Thymus (tissue), 11 donors: ENCODE measurements around the gene ZNF581. TPM values are rescaled to one million over a fixed set of nuclear protein-coding genes. Genes with fewer than 3 reads are reported as not detected.

Source experiments
- DNase-seq, 9 donors: peaks; one replicate each; pipeline ENCODE4 v3.0.0-alpha.2; 2013; ENCODE audit warnings: low spot score in 9 of 9, low read depth in 6 of 9, missing footprints in 1 of 9
- H3K27ac ChIP-seq, 2 donors: one replicate each; pipeline ENCODE4 v1.5.1; 2013; ENCODE audit warnings: control low read depth in 1 of 2, low read depth in 1 of 2, low read length in 1 of 2, mild to moderate bottlenecking in 1 of 2, moderate library complexity in 1 of 2
- H3K27me3 ChIP-seq, 2 donors: one replicate each; pipeline ENCODE4 v1.5.1; 2013; ENCODE audit warnings: low read length in 1 of 2; ENCODE audit not compliant: control insufficient read depth in 2 of 2, insufficient read depth in 1 of 2
- H3K36me3 ChIP-seq, 2 donors: one replicate each; pipeline ENCODE4 v1.5.1; 2013; ENCODE audit warnings: low read length in 1 of 2, mild to moderate bottlenecking in 1 of 2, moderate library complexity in 1 of 2; ENCODE audit not compliant: control insufficient read depth in 2 of 2, insufficient read depth in 2 of 2
- H3K4me1 ChIP-seq, 2 donors: one replicate each; pipeline ENCODE4 v1.5.1; 2013; ENCODE audit warnings: low read length in 2 of 2; ENCODE audit not compliant: control insufficient read depth in 2 of 2, insufficient read depth in 2 of 2
- H3K4me3 ChIP-seq, 2 donors: one replicate each; pipeline ENCODE4 v1.5.1; 2013; ENCODE audit warnings: low read length in 2 of 2, control low read depth in 1 of 2, mild to moderate bottlenecking in 1 of 2
- H3K9me3 ChIP-seq, 2 donors: one replicate each; pipeline ENCODE4 v1.5.1; 2013; ENCODE audit warnings: low read length in 1 of 2, mild to moderate bottlenecking in 1 of 2; ENCODE audit not compliant: control insufficient read depth in 2 of 2, insufficient read depth in 1 of 2
- WGBS: extraction: QIAGEN DNeasy Blood & Tissue Kit; methylation state at CpG from one replicate; pipeline ENCODE4 v1.1.7; 2013; 5-methylcytosine and 5-hydroxymethylcytosine counted together
- polyA plus RNA-seq: library from polyadenylated mRNA; stranded (reverse); fragments of 200-250 nt; gene quantifications from one replicate; pipeline ENCODE4 v1.2.3, GENCODE V29; 2013
- total RNA-seq: library from RNA; stranded (reverse); fragments of 120-200 nt; gene quantifications from one replicate; pipeline ENCODE4 v1.2.4, GENCODE V29; 2013
- donor health status: healthy.

The ZNF581 gene
- total and polyA plus RNA-seq, 2 donors = 19.0 to 22.9 TPM

GRCh38 chr19:55622242-55622969 lies 21.0 kb upstream of the ZNF581 start:
- no peak overlapping the region for H3K27ac ChIP-seq
- DNase-seq = no peak
- H3K36me3 ChIP-seq = peaks cover 10 to 17% of the 10 kb centered on the region in 2 donors
- no peaks in the 10 kb centered on the region for H3K9me3 ChIP-seq
- no peaks in the 10 kb centered on the region for H3K27me3 ChIP-seq
- H3K4me3 ChIP-seq = no peak overlapping the region
- 98% methylated on average over 40 of the region's 40 CpGs for WGBS
- peaks cover 13 to 39% of the 10 kb centered on the region in 2 donors for H3K4me1 ChIP-seq

GRCh38 chr19:55623130-55623529 lies 20.3 kb upstream of the ZNF581 start:
- Histone ChIP-seq H3K4me1 (peaks cover 13 to 39% of the 10 kb centered on the region in 2 donors), H3K9me3 (no peaks in the 10 kb centered on the region), H3K4me3 (no peak overlapping the region), H3K27me3 (no peaks in the 10 kb centered on the region), H3K36me3 (peaks cover 7 to 12% of the 10 kb centered on the region in 2 donors), H3K27ac (no peak overlapping the region)
- WGBS = 98% methylated on average over 7 of the region's 7 CpGs
- no peak for DNase-seq

- peak overlapping the region in 1 of 2 donors; percentile 33 for H3K27ac ChIP-seq
- no peaks in the 10 kb centered on the region for H3K9me3 ChIP-seq
- H3K27me3 ChIP-seq = no peaks in the 10 kb centered on the region
- DNase-seq = no peak
- WGBS = 96% methylated on average over 7 of the region's 7 CpGs
- H3K4me1 ChIP-seq = peaks cover 13 to 39% of the 10 kb centered on the region in 2 donors
- H3K36me3 ChIP-seq = peaks cover 7 to 12% of the 10 kb centered on the region in 2 donors
- H3K4me3 ChIP-seq = no peak overlapping the region
These were observed 19.9 kb upstream of the ZNF581 start for GRCh38 chr19:55623561-55623960.

- Histone ChIP-seq H3K4me1 (peaks cover 13 to 39% of the 10 kb centered on the region in 2 donors), H3K36me3 (peaks cover 7 to 12% of the 10 kb centered on the region in 2 donors), H3K9me3 (no peaks in the 10 kb centered on the region), H3K27ac (peak within 1 kb of the TSS; percentile 95 to 99), H3K27me3 (no peaks in the 10 kb centered on the region), H3K4me3 (peak within 1 kb of the TSS; percentile 61 to 65)
- peak in 8 of 9 donors; percentile 80 to 95 (median 88) for DNase-seq
- under 1% methylated on average over 56 of the region's 56 CpGs for WGBS
These were observed 19.1 kb upstream of the ZNF581 start, which contains the start of gene ZNF784 for GRCh38 chr19:55624109-55625003. ZNF784 (minus strand) TSS chr19:55624566; CDS start chr19:55624561, 5 bp downstream.

- Histone ChIP-seq H3K9me3 (no peaks in the 10 kb centered on the region), H3K36me3 (peaks cover 7 to 12% of the 10 kb centered on the region in 2 donors), H3K4me3 (peak overlapping the region; percentile 61 to 65), H3K4me1 (peaks cover 13 to 35% of the 10 kb centered on the region in 2 donors), H3K27me3 (no peaks in the 10 kb centered on the region), H3K27ac (no peak overlapping the region)
- 52% methylated on average over 11 of the region's 11 CpGs for WGBS
- no peak for DNase-seq
These were observed 18.5 kb upstream of the ZNF581 start for GRCh38 chr19:55625004-55625326.

GRCh38 chr19:55626350-55626749 lies 17.1 kb upstream of the ZNF581 start:
- Histone ChIP-seq H3K9me3 (no peaks in the 10 kb centered on the region), H3K4me1 (peaks cover 11 to 22% of the 10 kb centered on the region in 2 donors), H3K36me3 (peaks cover 2 to 10% of the 10 kb centered on the region in 2 donors)

GRCh38 chr19:55632463-55632834 lies 11.0 kb upstream of the ZNF581 start:
- Histone ChIP-seq H3K36me3 (peaks cover 0 to under 1% of the 10 kb centered on the region in 2 donors), H3K4me3 (no peak overlapping the region), H3K27me3 (no peaks in the 10 kb centered on the region), H3K9me3 (no peaks in the 10 kb centered on the region), H3K4me1 (peaks cover 17 to 36% of the 10 kb centered on the region in 2 donors), H3K27ac (peak overlapping the region; percentile 53 to 72)
- 34% methylated on average over 3 of the region's 3 CpGs for WGBS
- peak in 7 of 9 donors; percentile 87 to 96 (median 95) for DNase-seq

More at GRCh38 chr19:55626350-55626749, 17.1 kb upstream of the ZNF581 start:
- Histone ChIP-seq H3K4me3 (no peak overlapping the region), H3K27me3 (no peaks in the 10 kb centered on the region), H3K27ac (no peak overlapping the region)
- peak in 3 of 9 donors; percentile 67 to 86 (median 73) for DNase-seq
- WGBS = 42% methylated on average over 11 of the region's 11 CpGs

- H3K4me3 ChIP-seq = no peak overlapping the region
- no peaks in the 10 kb centered on the region for H3K9me3 ChIP-seq
- H3K36me3 ChIP-seq = peaks cover 0 to 9% of the 10 kb centered on the region in 2 donors
- no peaks in the 10 kb centered on the region for H3K27me3 ChIP-seq
- peaks cover 21 to 37% of the 10 kb centered on the region in 2 donors for H3K4me1 ChIP-seq
- DNase-seq = no peak
- no peak overlapping the region for H3K27ac ChIP-seq
- 93% methylated on average over 8 of the region's 8 CpGs for WGBS
These were observed 9.6 kb upstream of the ZNF581 start for GRCh38 chr19:55633861-55634260.

GRCh38 chr19:55635334-55635717 lies 8.1 kb upstream of the ZNF581 start:
- Histone ChIP-seq H3K27ac (peak overlapping the region; percentile 89 to 97), H3K36me3 (peaks cover 0 to 9% of the 10 kb centered on the region in 2 donors), H3K9me3 (peaks cover 0 to 8% of the 10 kb centered on the region in 2 donors), H3K27me3 (no peaks in the 10 kb centered on the region), H3K4me3 (peak overlapping the region; percentile 98 to 99), H3K4me1 (peaks cover 21 to 51% of the 10 kb centered on the region in 2 donors)
- DNase-seq = no peak
- WGBS = 20% methylated on average over 9 of the region's 9 CpGs
